GM23338 (cell line): ENCODE data around the gene PLA2G1B. TPM values are rescaled to one million over a fixed set of nuclear protein-coding genes. Genes with fewer than 3 reads are reported as not detected.

ENCODE experiments used
- ATAC-seq: fragments of 200-7000 bp; cut with Tn5 transposase; 3 replicates; pipeline ENCODE4 v1.9.1; 2020
- DNase-seq: peaks from one replicate; pipeline ENCODE4 v3.0.0-alpha.2; 2015; ENCODE audit warnings: low spot score
- H2AFZ ChIP-seq: fragments of 200-600 bp; sonication (generic); 2 replicates; pipeline ENCODE4 v1.8.0; 2016; ENCODE audit warnings: antibody characterized with exemption, mild to moderate bottlenecking, moderate library complexity
- H3F3A ChIP-seq: fragments of 200-600 bp; sonication (generic); replicated peaks from 2 replicates; pipeline ENCODE4 v1.8.0; 2017; ENCODE audit warnings: antibody characterized with exemption, mixed run types, low read depth
- H3K27ac ChIP-seq: fragments of 200-600 bp; sonication (generic); 2 replicates; pipeline ENCODE4 v1.6.1; 2016; ENCODE audit warnings: low read depth
- H3K27me3 ChIP-seq: fragments of 200-600 bp; sonication (generic); 2 replicates; pipeline ENCODE4 v1.8.0; 2016; ENCODE audit warnings: mild to moderate bottlenecking, mixed run types, moderate library complexity; ENCODE audit not compliant: insufficient read depth
- H3K36me3 ChIP-seq: fragments of 200-600 bp; sonication (generic); 2 replicates; pipeline ENCODE4 v1.8.0; 2016; ENCODE audit warnings: mild to moderate bottlenecking; ENCODE audit not compliant: insufficient read depth
- H3K4me1 ChIP-seq: fragments of 200-600 bp; sonication (generic); 2 replicates; pipeline ENCODE4 v1.8.0; 2016; ENCODE audit warnings: mild to moderate bottlenecking, moderate library complexity; ENCODE audit not compliant: insufficient read depth
- H3K4me2 ChIP-seq: fragments of 200-600 bp; sonication (generic); 2 replicates; pipeline ENCODE4 v1.7.1; 2017; ENCODE audit warnings: mixed run types
- H3K4me3 ChIP-seq: fragments of 200-600 bp; sonication (generic); 2 replicates; pipeline ENCODE4 v1.6.1; 2016; ENCODE audit warnings: mixed run types
- H3K79me2 ChIP-seq: fragments of 200-600 bp; sonication (generic); replicated peaks from 2 replicates; pipeline ENCODE4 v1.8.0; 2017; ENCODE audit warnings: mild to moderate bottlenecking; ENCODE audit not compliant: insufficient read depth
- H3K9me2 ChIP-seq: fragments of 200-600 bp; sonication (generic); 2 replicates; pipeline ENCODE4 v1.8.0; 2017; ENCODE audit not compliant: insufficient read depth
- H4K20me1 ChIP-seq: fragments of 200-600 bp; sonication (generic); replicated peaks from 2 replicates; pipeline ENCODE4 v1.8.0; 2017; ENCODE audit warnings: mild to moderate bottlenecking; ENCODE audit not compliant: insufficient read depth
- H3K27ac Mint-ChIP-seq: 2 replicates; pipeline ENCODE4 v1.8.0; 2020; ENCODE audit warnings: inconsistent platforms, mild to moderate bottlenecking, moderate library complexity, mixed read lengths
- H3K27me3 Mint-ChIP-seq: 3 replicates; pipeline ENCODE4 v1.8.0; 2022; ENCODE audit warnings: low read depth, mild to moderate bottlenecking, moderate library complexity, mixed read lengths, inconsistent platforms; ENCODE audit not compliant: insufficient read depth, poor library complexity
- H3K36me3 Mint-ChIP-seq: 3 replicates; pipeline ENCODE4 v1.8.0; 2021; ENCODE audit warnings: low read depth, mild to moderate bottlenecking, inconsistent platforms, moderate library complexity, mixed read lengths
- H3K4me1 Mint-ChIP-seq: 3 replicates; pipeline ENCODE4 v1.8.0; 2020; ENCODE audit warnings: mild to moderate bottlenecking, inconsistent platforms, mixed read lengths
- H3K4me3 Mint-ChIP-seq: 3 replicates; pipeline ENCODE4 v1.8.0; 2021; ENCODE audit warnings: moderate library complexity, mild to moderate bottlenecking, inconsistent platforms, mixed read lengths
- H3K9me3 Mint-ChIP-seq: 3 replicates; pipeline ENCODE4 v1.8.0; 2020; ENCODE audit warnings: moderate library complexity, mild to moderate bottlenecking, inconsistent platforms, mixed read lengths
- EZH2 ChIP-seq: fragments of 200-600 bp; sonication (generic); IDR thresholded peaks from one replicate; pipeline ENCODE4 v1.8.0; 2017; ENCODE audit warnings: antibody characterized with exemption, mild to moderate bottlenecking, low read depth; ENCODE audit not compliant: unreplicated experiment
- EZH2phosphoT487 ChIP-seq: fragments of 200-600 bp; sonication (generic); IDR thresholded peaks from one replicate; pipeline ENCODE4 v1.8.1; 2018; ENCODE audit warnings: antibody characterized with exemption; ENCODE audit not compliant: unreplicated experiment
- JUNB ChIP-seq: IDR thresholded peaks from one replicate; pipeline ENCODE4 v1.6.1; 2016; ENCODE audit warnings: antibody characterized with exemption; ENCODE audit not compliant: unreplicated experiment
- NANOG ChIP-seq: IDR thresholded peaks from 2 replicates; pipeline ENCODE4 v1.6.1; 2016; ENCODE audit warnings: antibody characterized with exemption, borderline replicate concordance
- POLR2AphosphoS5 ChIP-seq: IDR thresholded peaks from 2 replicates; pipeline ENCODE4 v1.6.1; 2016; ENCODE audit warnings: antibody characterized with exemption, low read depth
- STAT1 ChIP-seq: IDR thresholded peaks from one replicate; pipeline ENCODE4 v1.6.1; 2016; ENCODE audit warnings: antibody characterized with exemption; ENCODE audit not compliant: unreplicated experiment
- ZNF114 ChIP-seq: fragments of 250-450 bp; sonication (Bioruptor Pico); IDR thresholded peaks from 2 replicates; pipeline ENCODE4 v1.5.0; 2020; ENCODE audit warnings: mild to moderate bottlenecking, moderate library complexity
- ZNF462 ChIP-seq: fragments of 250-450 bp; sonication (Bioruptor Pico); IDR thresholded peaks from 2 replicates; pipeline ENCODE4 v1.5.0; 2020; ENCODE audit warnings: mild to moderate bottlenecking, moderate library complexity
- polyA plus RNA-seq: library from polyadenylated mRNA; unstranded; fragments of >200 nt; fragmentation: Nextera tagmentation; extraction: Ambion mirVana; gene quantifications from 2 replicates; pipeline ENCODE4 v1.2.1, GENCODE V29; 2016
- total RNA-seq: library from RNA; depleted of rRNA; stranded (reverse); fragments of >200 nt; shearing (Covaris generic); gene quantifications from 2 replicates; pipeline ENCODE4 v1.2.3, GENCODE V29; 2014

PLA2G1B gene
- total and polyA plus RNA-seq, 2 experiments from 2014 or later: not detected

GRCh38 chr12:120376934-120377572, 49.5 kb upstream of the PLA2G1B start:
- peak; percentile 34 for ATAC-seq
- H3K4me2 ChIP-seq: peak overlapping the region; percentile 46; the same call in 1 of the 2 replicates

More at GRCh38 chr12:120376934-120377572, 49.5 kb upstream of the PLA2G1B start:
- TF ChIP-seq NANOG (no peak), ZNF462 (no peak), JUNB (no peak), POLR2AphosphoS5 (no peak), ZNF114 (CRISPR knock-in tag) (no peak), EZH2 (no peak), STAT1 (no peak), EZH2phosphoT487 (no peak)
- Histone ChIP-seq H2AFZ (no peak overlapping the region), H3K36me3 (no peaks in the 10 kb centered on the region), H3K27ac (no peak overlapping the region), H3K4me3 (no peak overlapping the region), H3K79me2 (no peaks in the 10 kb centered on the region), H3K4me1 (peaks cover 21% of the 10 kb centered on the region), H4K20me1 (no peaks in the 10 kb centered on the region), H3K9me2 (no peaks in the 10 kb centered on the region), H3K27me3 (peaks cover 11% of the 10 kb centered on the region), H3F3A (0 out of 2 replicates have a peak, but pooled peaks cover under 1% of the 10 kb centered on the region)
- Mint-ChIP-seq H3K27ac (no peak overlapping the region), H3K9me3 (no peaks in the 10 kb centered on the region), H3K27me3 (peaks cover 11% of the 10 kb centered on the region), H3K4me1 (peaks cover 25% of the 10 kb centered on the region), H3K4me3 (no peak overlapping the region), H3K36me3 (no peaks in the 10 kb centered on the region)
- no peak for DNase-seq
